BLaER1 treated with 17β-estradiol and CSF1 and Interleukin-3, amounts not matched to agents 10 nM and 100 nM (cell line): ENCODE results near the gene MBOAT2.
A peak's percentile ranks its signal among the peaks of the same experiment; 100 is the strongest.

Source experiments
- H3K27ac ChIP-seq, 11 experiments: shearing (Covaris generic); formaldehyde crosslinking; 2 replicates each; pipeline ENCODE4 v1.8.1; 2022
- H3K27me3 ChIP-seq, 11 experiments: shearing (Covaris generic); formaldehyde crosslinking; 2 replicates each; pipeline ENCODE4 v1.8.1; 2022
- H3K36me3 ChIP-seq, 11 experiments: shearing (Covaris generic); formaldehyde crosslinking; 2 replicates each; pipeline ENCODE4 v1.8.1; 2022
- H3K4me1 ChIP-seq, 10 experiments: shearing (Covaris generic); formaldehyde crosslinking; 2 replicates each; pipeline ENCODE4 v1.8.1; 2022
- H3K4me2 ChIP-seq, 11 experiments: shearing (Covaris generic); formaldehyde crosslinking; 2 replicates each; pipeline ENCODE4 v1.8.1; 2022
- H3K4me3 ChIP-seq, 10 experiments: shearing (Covaris generic); formaldehyde crosslinking; 2 replicates each; pipeline ENCODE4 v1.8.1; 2022
- H3K9ac ChIP-seq, 11 experiments: shearing (Covaris generic); formaldehyde crosslinking; 2 replicates each; pipeline ENCODE4 v1.8.1; 2022
- H3K9me3 ChIP-seq, 11 experiments: shearing (Covaris generic); formaldehyde crosslinking; replicated peaks in 1 of 11; 2 replicates each; pipeline ENCODE4 v1.8.1; 2022
- H4K20me1 ChIP-seq, 11 experiments: shearing (Covaris generic); formaldehyde crosslinking; 2 replicates each; pipeline ENCODE4 v1.8.1; 2022
- Cebpa-rat ChIP-seq, 11 experiments: shearing (Covaris generic); IDR thresholded peaks; 2 replicates each; pipeline ENCODE4 v1.8.1; 2022

The MBOAT2 gene

DNA sequence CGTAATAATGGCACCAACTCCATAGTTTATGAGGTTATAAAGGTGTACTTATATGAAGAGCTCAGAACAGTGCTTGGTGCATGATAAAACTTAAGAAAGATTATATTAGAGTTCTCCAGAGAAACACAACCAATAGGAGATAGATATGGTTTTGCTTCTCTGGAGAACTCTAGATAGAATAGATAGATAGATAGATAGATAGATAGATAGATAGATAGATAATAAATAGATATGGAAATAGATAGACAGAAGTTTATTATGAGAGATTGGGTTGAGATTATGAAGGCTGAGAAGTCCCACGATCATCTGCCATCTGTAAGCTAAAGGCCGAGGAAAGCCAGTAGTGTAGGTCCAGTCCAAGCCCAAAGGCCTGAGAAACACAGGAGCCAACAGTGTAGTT lies 2.9 kb upstream of the MBOAT2 start:
- H4K20me1 ChIP-seq = peaks cover 0 to 13% (median 0%) of the 10 kb centered on the region in 11 experiments; a peak in 3 of 22 replicates
- no peak overlapping the region for H3K4me2 ChIP-seq
- no peaks in the 10 kb centered on the region for H3K9me3 ChIP-seq
- H3K4me3 ChIP-seq = no peak overlapping the region
- no peak for TF ChIP-seq Cebpa-rat (IDR thresholded peaks at IDR 0.05)
- H3K27me3 ChIP-seq = peaks cover 0 to 7% (median 0%) of the 10 kb centered on the region in 11 experiments; a peak in 4 of 22 replicates
- no peak overlapping the region for H3K9ac ChIP-seq
- no peaks in the 10 kb centered on the region for H3K36me3 ChIP-seq
- peaks cover 4 to 25% (median 17%) of the 10 kb centered on the region in 10 experiments; a peak in 18 of 20 replicates for H3K4me1 ChIP-seq
- no peak overlapping the region for H3K27ac ChIP-seq

DNA sequence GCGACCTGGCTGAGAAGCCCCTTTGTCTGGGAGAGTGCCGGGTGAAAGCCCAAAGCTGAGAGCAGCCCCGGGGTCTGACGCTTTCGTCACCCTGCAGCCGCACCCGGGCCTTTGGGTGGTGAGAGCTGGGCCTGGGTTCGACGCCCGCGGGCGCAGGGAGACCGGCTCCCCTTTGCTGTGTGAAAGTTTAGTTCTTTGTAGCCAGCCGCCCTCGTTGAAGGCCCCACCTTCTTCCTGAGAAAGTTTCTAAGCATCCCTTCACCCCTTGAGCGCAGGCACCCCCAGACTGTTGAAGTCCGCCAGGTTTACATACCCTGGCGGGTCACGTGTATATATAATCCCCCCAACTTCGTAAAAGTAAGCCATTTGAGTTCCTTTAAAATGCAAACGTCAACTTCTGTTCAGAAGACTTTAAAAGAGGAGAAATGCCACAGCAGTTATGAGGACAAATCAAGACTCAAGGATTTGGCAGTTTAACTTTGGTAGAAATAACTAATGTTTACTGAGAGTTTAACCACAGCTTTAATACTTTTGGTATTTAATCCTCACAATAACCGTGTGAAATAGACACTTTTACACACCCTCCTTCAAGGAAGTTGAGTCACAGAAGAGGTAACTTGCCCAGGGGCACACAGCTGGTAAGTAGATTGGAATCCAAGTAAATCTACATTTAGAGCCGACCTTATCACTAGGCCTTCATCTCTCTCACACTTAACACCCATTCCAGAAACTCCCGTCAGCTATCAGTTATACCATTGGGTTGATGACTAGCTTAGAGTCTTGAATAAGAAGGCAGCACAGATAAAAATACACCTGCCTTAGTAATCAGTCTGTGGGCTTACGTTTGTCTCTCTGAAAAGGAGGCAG lies 1.1 kb upstream of the MBOAT2 start:
- peak overlapping the region; percentile 74 to 94 (median 83) for H3K4me2 ChIP-seq
- H3K4me1 ChIP-seq = peaks cover 4 to 30% (median 21%) of the 10 kb centered on the region in 10 experiments; a peak in 19 of 20 replicates
- H3K4me3 ChIP-seq = peak overlapping the region; percentile 67 to 85 (median 78)
- H3K9ac ChIP-seq = peak overlapping the region; percentile 84 to 92 (median 88)
- peaks cover 0 to 7% (median 0%) of the 10 kb centered on the region in 11 experiments; a peak in 4 of 22 replicates for H3K27me3 ChIP-seq
- no peaks in the 10 kb centered on the region for H3K9me3 ChIP-seq
- H3K36me3 ChIP-seq = no peaks in the 10 kb centered on the region
- peak overlapping the region; percentile 63 to 95 (median 88) for H3K27ac ChIP-seq
- peaks cover 0 to 20% (median 0%) of the 10 kb centered on the region in 11 experiments; a peak in 3 of 22 replicates for H4K20me1 ChIP-seq
- no peak for TF ChIP-seq Cebpa-rat (IDR thresholded peaks at IDR 0.05)

DNA sequence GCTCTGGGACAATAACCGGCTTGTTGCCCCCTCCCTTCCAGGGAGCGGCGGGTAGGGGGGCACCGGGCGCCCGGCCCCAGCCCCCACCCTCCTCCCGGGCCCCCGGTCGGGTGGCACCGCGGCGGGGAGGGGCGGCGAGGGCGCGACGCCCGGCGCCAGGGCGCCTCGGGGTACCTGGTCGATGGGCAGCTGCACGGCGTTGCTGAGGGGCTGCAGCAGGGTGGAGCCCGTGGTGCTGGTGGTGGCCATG lies 193 bp downstream of the MBOAT2 start:
- no peaks in the 10 kb centered on the region for H3K36me3 ChIP-seq
- H3K27ac ChIP-seq = peak overlapping the region in 9 of 11 experiments; percentile 34 to 91 (median 56); a peak in 13 of 22 replicates
- peak overlapping the region; percentile 83 to 94 (median 90) for H3K4me2 ChIP-seq
- peaks cover 4 to 41% (median 27%) of the 10 kb centered on the region in 10 experiments; a peak in 19 of 20 replicates for H3K4me1 ChIP-seq
- peaks cover 0 to 22% (median 0%) of the 10 kb centered on the region in 11 experiments; a peak in 3 of 22 replicates for H4K20me1 ChIP-seq
- no peaks in the 10 kb centered on the region for H3K9me3 ChIP-seq
- no peak for TF ChIP-seq Cebpa-rat (IDR thresholded peaks at IDR 0.05)
- peaks cover 0 to 7% (median 0%) of the 10 kb centered on the region in 11 experiments; a peak in 4 of 22 replicates for H3K27me3 ChIP-seq
- peak overlapping the region; percentile 67 to 85 (median 78) for H3K4me3 ChIP-seq
- peak overlapping the region; percentile 68 to 92 (median 80) for H3K9ac ChIP-seq

DNA sequence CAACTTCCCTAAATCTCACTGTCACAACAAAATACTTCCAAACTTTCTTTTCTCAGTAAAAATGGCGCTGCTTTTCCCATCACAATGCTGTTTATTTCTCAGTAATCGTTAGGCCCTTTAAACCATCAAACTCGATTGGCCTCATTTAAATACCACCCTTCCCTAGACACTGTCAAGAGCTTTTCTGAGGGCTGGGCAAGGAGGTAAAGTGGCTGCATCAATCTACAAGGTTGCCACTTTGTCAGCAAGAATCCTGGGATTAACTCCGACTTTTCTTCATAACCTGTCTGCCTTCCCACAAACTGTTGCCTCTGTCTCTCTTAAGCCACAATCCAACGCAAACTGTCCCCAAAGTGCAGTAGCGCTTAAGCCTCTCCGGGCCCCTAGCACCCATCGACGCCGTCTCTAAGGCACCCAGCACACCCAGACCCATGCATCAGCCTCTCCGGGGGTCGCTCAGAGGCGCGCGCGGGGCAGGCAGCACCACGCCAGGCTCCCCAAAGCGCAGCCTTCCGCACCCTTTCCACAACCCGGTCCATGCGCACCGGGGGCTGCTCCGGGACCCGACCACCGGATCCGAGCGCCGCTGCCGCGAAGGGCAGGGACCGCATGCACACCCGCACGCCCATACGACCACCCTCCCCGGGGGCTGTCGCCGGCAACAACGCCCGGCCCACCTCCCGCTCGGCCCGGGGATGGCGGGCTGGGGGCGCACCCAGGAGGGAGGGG lies 683 bp downstream of the MBOAT2 start:
- H4K20me1 ChIP-seq = peaks cover 0 to 22% (median 0%) of the 10 kb centered on the region in 11 experiments; a peak in 3 of 22 replicates
- peak overlapping the region; percentile 68 to 92 (median 80) for H3K9ac ChIP-seq
- H3K27ac ChIP-seq = peak overlapping the region in 9 of 11 experiments; percentile 34 to 91 (median 56); a peak in 14 of 22 replicates
- H3K36me3 ChIP-seq = no peaks in the 10 kb centered on the region
- H3K27me3 ChIP-seq = peaks cover 0 to 7% (median 0%) of the 10 kb centered on the region in 11 experiments; a peak in 4 of 22 replicates
- no peaks in the 10 kb centered on the region for H3K9me3 ChIP-seq
- H3K4me2 ChIP-seq = peak overlapping the region; percentile 83 to 94 (median 90)
- no peak for TF ChIP-seq Cebpa-rat (IDR thresholded peaks at IDR 0.05)
- peak overlapping the region; percentile 67 to 85 (median 78) for H3K4me3 ChIP-seq
- peaks cover 4 to 43% (median 28%) of the 10 kb centered on the region in 10 experiments; a peak in 19 of 20 replicates for H3K4me1 ChIP-seq

DNA sequence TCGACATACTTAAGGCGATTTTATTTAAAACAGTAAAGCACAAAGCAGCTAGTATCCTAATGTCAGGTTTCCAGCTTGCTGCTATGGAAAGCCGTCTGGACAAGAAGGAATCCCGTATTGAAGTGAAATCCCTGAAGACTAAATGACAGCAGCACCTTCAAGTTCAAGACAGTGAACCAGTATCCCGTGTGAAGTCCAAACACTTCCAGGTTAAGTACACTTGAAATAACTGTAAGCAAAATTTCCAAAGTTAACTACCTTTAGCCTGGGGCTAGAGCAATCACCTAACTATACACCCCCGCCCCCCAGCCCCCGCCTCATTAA lies 1.2 kb downstream of the MBOAT2 start:
- peak overlapping the region in 6 of 11 experiments; percentile 68 to 92 (median 82); a peak in 8 of 22 replicates for H3K9ac ChIP-seq
- no peaks in the 10 kb centered on the region for H3K9me3 ChIP-seq
- peaks cover 0 to 22% (median 0%) of the 10 kb centered on the region in 11 experiments; a peak in 3 of 22 replicates for H4K20me1 ChIP-seq
- peak overlapping the region in 9 of 10 experiments; percentile 72 to 85 (median 79); a peak in 15 of 20 replicates for H3K4me3 ChIP-seq
- H3K36me3 ChIP-seq = no peaks in the 10 kb centered on the region
- peak overlapping the region; percentile 83 to 94 (median 90) for H3K4me2 ChIP-seq
- peaks cover 0 to 7% (median 0%) of the 10 kb centered on the region in 11 experiments; a peak in 4 of 22 replicates for H3K27me3 ChIP-seq
- TF ChIP-seq Cebpa-rat (IDR thresholded peaks at IDR 0.05) = no peak
- peaks cover 4 to 43% (median 28%) of the 10 kb centered on the region in 10 experiments; a peak in 19 of 20 replicates for H3K4me1 ChIP-seq
- no peak overlapping the region for H3K27ac ChIP-seq

DNA sequence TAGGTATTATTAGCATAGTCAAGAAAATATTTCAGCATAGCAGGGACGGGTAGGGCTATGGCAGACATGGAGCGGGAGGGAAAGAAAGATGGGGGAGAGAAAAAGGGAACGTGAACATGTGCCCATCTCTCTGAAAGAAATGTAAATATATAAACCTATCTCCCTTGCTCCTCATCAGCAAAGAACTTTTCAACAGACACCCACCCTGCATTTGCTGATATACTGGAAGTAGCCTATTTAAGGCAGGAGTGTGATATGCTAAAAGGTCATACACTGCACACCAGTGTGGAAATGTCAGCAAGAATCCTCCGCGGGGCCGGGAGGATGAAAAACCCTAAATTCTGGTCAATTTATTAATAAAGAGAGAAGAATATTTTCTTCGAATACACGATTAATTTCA lies 1.7 kb downstream of the MBOAT2 start:
- Histone ChIP-seq H3K9me3 (0 out of 22 replicates have a peak, but pooled peaks cover 0 to 2% (median 0%) of the 10 kb centered on the region in 11 experiments), H4K20me1 (peaks cover 0 to 22% (median 0%) of the 10 kb centered on the region in 11 experiments; a peak in 3 of 22 replicates), H3K27ac (no peak overlapping the region), H3K36me3 (no peaks in the 10 kb centered on the region), H3K4me3 (no peak overlapping the region), H3K4me2 (peak overlapping the region in 7 of 11 experiments; percentile 83 to 94 (median 90); a peak in 13 of 22 replicates), H3K4me1 (peaks cover 4 to 43% (median 28%) of the 10 kb centered on the region in 10 experiments; a peak in 19 of 20 replicates), H3K27me3 (peaks cover 0 to 7% (median 0%) of the 10 kb centered on the region in 11 experiments; a peak in 4 of 22 replicates), H3K9ac (no peak overlapping the region)
- TF ChIP-seq Cebpa-rat (IDR thresholded peaks at IDR 0.05) = no peak

DNA sequence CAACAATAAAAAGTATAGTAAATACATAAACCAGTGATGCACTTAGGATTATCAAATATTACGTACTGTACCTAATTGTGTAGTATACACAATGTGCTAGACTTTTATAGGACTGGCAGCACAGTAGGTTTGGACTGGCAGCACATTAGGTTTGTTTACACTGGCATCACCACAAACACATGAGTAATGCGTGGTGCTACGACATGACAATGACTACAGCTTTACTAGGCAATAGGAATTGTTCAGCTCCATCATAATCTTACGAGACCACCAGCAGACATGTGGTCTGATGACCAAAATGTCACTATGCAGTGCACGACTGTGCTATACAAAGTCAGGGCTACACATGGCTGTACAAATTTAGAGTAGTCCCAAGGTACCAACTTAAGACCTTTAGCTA lies 2.3 kb downstream of the MBOAT2 start:
- H3K9ac ChIP-seq = no peak overlapping the region
- H3K4me2 ChIP-seq = peak overlapping the region in 2 of 11 experiments; percentile 8 to 90; a peak in 2 of 22 replicates
- TF ChIP-seq Cebpa-rat (IDR thresholded peaks at IDR 0.05) = no peak
- H3K27ac ChIP-seq = no peak overlapping the region
- H3K4me1 ChIP-seq = peaks cover 4 to 43% (median 28%) of the 10 kb centered on the region in 10 experiments; a peak in 19 of 20 replicates
- peaks cover 0 to 7% (median 0%) of the 10 kb centered on the region in 11 experiments; a peak in 4 of 22 replicates for H3K27me3 ChIP-seq
- no peaks in the 10 kb centered on the region for H3K36me3 ChIP-seq
- H3K9me3 ChIP-seq = 0 out of 22 replicates have a peak, but pooled peaks cover 0 to 5% (median 0%) of the 10 kb centered on the region in 11 experiments
- H3K4me3 ChIP-seq = no peak overlapping the region
- H4K20me1 ChIP-seq = peaks cover 0 to 22% (median 0%) of the 10 kb centered on the region in 11 experiments; a peak in 3 of 22 replicates

DNA sequence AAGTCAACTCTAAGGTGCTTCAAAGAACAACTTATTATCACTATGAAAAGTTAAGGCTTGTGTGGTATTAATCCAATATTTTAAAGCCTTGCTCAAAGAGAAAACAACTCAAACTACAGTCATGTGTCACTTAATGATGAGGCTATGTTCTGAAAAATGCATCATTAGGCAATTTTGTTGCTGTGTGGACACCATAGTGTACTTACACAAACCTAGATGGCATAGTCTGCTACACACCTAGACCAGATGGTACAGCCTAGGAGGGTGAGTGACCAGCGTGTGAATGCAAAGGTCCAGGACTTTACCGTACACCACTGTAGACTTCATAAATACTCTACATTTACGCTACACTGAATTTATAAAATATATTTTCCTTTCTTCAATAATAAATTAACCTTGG lies 3.0 kb downstream of the MBOAT2 start:
- Histone ChIP-seq H4K20me1 (peaks cover 0 to 22% (median 0%) of the 10 kb centered on the region in 11 experiments; a peak in 3 of 22 replicates), H3K4me3 (no peak overlapping the region), H3K27ac (no peak overlapping the region), H3K9ac (no peak overlapping the region), H3K36me3 (no peaks in the 10 kb centered on the region), H3K4me2 (no peak overlapping the region), H3K9me3 (0 out of 22 replicates have a peak, but pooled peaks cover 0 to 5% (median 0%) of the 10 kb centered on the region in 11 experiments), H3K27me3 (peaks cover 0 to 7% (median 0%) of the 10 kb centered on the region in 11 experiments; a peak in 4 of 22 replicates), H3K4me1 (peaks cover 4 to 43% (median 28%) of the 10 kb centered on the region in 10 experiments; a peak in 19 of 20 replicates)
- TF ChIP-seq Cebpa-rat (IDR thresholded peaks at IDR 0.05) = no peak
